GM19099 (cell line): ENCODE results near the gene RDH14.
A peak's percentile ranks its signal among the peaks of the same experiment; 100 is the strongest.

Experiments used
- POLR2A ChIP-seq: IDR thresholded peaks from 3 replicates; pipeline ENCODE4 v1.6.1; 2011; ENCODE audit warnings: low read depth; ENCODE audit not compliant: insufficient read length; ENCODE audit errors: extremely low read depth

RDH14 gene, protein sequence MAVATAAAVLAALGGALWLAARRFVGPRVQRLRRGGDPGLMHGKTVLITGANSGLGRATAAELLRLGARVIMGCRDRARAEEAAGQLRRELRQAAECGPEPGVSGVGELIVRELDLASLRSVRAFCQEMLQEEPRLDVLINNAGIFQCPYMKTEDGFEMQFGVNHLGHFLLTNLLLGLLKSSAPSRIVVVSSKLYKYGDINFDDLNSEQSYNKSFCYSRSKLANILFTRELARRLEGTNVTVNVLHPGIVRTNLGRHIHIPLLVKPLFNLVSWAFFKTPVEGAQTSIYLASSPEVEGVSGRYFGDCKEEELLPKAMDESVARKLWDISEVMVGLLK

DNA sequence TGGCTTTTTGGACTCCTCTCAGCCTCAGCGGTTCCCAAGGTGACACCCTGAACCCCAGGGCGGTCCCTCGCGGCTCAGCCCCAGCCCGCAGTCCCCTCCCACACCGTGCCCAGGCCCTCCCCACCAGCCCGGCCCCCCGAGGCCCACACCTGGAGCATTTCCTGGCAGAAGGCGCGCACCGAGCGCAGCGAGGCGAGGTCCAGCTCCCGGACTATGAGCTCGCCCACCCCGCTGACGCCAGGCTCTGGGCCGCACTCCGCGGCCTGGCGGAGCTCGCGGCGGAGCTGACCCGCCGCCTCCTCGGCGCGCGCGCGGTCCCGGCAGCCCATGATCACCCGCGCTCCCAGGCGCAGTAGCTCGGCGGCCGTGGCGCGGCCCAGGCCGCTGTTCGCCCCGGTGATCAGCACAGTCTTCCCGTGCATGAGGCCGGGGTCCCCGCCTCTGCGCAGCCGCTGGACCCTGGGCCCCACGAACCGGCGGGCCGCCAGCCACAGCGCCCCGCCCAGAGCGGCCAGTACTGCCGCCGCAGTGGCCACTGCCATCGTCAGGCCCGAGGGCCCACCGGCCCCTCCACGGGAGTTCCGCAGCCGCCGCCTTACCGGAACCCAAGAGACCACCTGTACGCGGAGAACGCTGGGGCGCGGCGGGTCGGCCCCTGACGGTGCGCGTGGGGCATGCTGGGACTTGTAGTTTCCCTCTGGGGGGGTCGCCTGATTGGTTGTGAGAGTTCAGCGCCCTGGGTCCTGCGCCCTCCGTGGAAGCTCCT is at the start of gene RDH14:
RDH14 (minus strand) TSS at position 623 of the 766 bp plus-strand sequence; CDS start at position 542, 81 bp downstream.
- TF ChIP-seq POLR2A = peak; percentile 70

DNA sequence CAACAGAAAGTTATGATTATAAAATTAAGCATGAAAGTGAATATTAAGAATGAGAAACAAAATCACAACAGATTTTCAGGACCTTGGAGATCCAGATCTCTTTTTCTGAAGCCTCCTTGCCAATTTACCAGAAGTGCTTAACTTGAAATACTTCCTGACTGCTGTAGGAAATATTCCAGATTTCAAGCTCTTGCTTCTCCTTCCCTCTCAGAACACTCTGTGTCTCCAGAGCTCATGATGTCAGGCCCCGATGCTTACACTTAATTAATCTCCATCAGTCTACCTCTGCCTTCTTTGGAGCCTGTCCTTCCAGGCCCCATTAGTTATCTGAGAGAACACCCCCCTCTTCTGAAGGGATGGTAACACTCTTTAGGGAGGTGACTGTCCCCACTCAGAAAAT is 49.6 kb upstream of the RDH14 start:
- TF ChIP-seq POLR2A = no peak

DNA sequence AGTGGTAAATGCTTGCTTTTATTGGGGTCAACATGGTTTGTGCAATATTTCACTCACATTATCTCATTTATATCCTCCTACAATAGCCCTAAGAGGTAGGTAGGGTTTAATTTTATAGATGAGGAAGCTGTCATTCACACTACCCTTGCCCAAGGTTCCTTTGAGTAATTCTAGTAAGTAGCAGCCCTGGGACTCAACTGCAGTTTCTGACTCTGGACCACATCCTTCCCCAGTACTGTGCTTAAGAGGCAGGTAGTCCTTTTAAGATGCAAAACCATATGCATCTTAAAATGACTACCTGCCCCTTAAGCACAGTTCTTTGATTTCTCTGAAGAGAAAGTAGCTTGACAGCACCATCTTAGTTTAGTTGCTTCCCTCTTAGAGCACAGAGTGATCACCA is 44.7 kb upstream of the RDH14 start:
- TF ChIP-seq POLR2A = no peak

DNA sequence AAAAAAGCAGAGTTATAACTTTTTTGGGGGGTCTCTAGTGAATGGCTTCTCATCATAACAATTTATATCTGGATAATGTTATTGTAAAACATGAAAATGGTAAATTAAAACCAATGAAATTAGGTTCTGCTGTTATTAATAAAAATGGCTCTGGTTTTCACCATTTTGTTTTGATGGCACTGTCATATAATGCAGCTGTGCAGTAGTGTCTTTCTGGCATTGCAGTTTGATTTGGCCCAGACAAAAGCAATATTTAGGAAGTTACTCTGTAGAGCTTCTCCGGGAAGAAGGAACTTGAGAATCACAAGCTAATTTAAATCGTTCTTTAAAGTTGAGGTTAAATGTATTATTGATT is 44.1 kb upstream of the RDH14 start:
- TF ChIP-seq POLR2A = no peak

DNA sequence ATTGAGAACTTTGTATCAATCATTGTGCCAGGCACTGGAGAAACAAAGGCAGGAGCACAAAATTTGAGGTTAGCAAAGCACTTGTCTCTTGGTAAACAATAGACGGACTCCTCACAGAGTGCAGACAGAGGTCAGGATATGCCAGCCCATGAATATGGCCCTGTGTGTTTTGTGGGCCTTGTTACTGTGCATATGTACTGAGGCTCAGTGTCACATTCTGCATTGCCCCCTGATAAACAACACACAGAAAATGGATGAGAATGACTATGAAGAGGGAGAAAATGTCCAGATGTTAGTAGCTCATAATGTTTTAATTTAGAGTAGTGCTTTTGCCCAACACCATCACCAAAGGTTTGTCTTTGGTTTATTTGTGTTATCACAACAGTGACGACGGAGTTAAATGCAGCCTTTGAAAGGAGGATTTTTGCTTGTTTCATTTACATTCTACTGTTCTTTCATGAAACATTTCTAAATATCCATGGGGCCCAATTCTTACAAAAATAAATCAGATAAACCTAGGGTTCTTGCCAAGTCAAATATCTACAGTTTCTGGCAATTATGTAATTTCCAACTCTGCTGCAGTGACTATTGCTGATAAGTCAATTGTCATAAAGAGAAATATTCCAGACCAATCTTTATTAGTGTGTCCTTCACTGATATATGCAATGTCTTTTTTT is 43.5 kb upstream of the RDH14 start:
- no peak for TF ChIP-seq POLR2A

DNA sequence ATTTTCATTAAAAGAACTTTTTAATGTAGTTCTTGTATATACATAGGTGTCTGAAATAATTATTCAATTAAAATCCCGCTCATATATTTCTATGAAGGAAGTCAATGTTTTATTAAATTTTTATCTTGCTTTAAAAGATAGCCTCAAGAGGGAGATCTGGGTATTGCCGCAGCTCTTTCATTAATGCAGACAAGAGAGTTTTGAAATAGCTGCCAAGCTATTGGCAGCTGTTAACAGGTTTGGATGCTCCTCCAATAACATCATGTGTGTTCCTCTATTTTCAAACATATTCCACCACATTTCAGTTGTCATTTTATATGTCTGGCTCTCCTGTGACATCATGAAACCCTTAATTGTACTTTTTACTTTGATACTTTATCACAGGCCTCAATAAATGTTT is 41.8 kb upstream of the RDH14 start:
- TF ChIP-seq POLR2A = no peak

DNA sequence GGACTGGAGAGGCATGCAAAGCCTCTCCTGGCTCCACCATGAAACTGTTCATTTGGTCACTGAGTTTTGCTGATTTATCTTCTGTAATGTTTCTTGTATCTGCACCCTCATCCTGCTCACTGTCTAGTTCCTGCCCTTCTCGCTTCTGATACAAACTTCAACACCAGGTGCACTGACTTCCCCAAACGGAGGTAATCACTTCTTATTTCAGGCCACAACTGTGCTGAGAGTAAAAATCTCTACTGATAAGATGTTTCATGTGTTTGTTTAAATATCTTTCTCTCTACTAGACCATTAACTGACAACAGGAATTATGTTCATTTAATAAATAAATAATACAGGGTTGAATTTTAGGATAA is 39.8 kb upstream of the RDH14 start:
- TF ChIP-seq POLR2A = no peak

DNA sequence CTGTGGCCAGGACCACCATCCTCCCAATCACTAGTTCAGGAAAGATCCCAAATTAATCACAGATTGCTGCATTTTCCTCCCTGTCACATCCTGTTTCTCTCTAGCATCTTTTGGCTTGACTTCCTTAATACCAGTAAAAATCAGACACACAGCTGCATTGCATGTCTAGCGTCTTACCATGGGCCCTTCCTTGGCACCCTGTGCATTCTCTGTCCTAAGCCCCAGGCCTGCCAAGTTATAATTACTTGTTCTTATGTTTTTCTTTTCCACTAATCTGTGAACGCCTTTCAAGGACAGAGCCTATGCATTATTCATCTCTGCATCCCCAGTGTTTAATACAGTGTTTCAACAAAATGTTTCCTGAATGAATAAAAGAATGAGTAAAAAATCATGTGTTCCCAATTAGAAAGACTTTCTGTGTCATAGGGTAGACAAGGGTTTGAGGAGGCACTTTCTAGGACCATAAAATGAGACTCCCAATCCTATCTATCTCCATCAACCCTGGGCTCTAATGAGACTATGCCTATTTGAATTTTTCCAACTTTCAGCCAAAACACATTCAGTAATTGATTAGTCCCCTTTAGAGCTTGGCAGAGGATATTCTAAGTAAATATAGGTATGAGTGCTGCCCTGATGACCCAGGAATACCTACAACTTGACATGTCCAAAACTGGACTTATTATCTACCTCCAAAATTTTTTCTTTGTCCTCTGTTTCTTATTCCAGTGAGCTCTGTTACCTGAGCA is 39.2 kb upstream of the RDH14 start:
- TF ChIP-seq POLR2A = no peak

DNA sequence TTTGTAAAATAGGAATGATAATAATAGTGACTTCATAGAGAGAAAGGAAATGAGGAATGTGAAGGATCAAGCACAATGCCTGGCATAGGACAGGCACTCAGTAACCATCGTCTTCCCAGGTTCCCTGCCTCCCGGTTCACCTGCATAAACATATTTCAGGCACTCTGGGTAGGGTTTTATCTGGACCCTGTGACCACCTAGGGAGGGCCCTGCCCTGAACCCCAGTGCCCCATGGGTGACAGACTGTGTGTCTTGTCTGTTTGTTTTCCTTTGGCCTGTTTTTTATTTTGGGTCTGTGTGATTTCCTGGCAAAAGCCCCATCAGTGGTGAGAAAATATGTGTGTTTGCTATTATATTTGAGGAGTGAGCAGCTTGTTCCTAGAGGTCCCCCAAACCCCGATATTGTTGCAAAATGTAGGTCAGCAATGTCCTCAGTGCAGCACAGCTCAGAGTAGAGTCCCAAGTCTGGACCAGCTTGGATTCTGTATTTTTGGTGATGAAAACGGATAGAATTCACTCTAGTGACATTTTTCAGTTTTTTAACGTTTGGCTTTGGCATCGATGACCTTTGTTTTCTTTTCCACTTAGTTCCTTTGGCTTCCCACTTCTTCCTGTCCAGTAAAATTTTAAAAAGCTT is 38.5 kb upstream of the RDH14 start:
- TF ChIP-seq POLR2A = no peak

DNA sequence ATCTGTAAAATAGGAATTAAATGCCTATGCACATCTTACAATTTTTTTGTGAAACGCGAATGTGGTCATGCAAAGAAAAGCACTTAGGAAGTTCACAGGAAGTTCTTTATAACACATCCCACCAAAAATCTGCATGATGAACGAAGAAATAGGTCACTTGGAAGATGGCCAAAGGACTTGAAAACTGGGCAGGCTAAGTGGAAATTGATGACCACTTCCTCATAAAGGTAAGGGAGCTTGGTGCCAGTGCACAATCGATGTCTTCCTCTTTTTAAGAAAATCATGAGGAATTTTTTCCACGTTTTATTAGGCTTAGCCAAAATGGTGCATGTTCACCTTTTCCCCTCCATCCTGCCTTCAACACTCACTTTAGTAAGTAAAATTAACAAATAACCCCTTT is 37.2 kb upstream of the RDH14 start:
- no peak for TF ChIP-seq POLR2A

DNA sequence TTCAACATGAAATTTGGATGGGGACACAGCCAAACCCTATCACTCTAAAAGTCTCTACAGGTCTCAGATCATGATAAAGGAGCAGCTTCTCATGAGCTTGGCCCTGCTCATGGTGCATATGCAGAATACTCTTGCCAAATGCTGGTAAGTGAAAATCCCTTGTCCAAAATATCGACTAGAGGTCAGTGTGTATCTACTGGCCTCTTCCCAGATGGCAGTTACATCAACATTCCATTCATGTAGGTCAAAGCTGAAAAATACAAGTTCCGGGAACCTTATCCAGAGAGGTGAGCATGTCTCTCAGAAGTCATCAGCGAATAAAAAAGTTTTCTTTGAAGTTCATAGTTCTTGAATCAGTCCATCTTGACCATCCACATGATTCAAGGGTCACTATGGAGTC is 36.5 kb upstream of the RDH14 start:
- no peak for TF ChIP-seq POLR2A

DNA sequence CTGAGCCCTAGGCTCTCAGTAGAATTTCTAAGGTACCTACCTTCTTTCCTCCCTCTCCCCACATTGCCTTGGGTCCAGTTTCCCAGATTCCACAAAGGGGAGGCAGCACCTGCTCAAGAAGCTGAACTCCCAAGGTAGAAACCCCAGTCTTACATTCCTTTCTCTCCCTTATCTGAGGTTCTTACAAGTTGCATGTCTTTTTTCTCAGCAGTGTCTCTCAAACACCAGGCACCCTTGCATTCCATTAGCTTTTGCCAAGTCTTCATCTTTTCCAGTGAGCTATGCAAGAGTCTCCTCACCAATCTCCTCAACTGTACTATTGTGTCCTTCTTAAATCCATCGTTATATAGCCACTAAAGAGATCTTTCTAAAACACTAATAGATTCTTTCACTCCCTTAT is 33.0 kb upstream of the RDH14 start:
- TF ChIP-seq POLR2A = no peak

DNA sequence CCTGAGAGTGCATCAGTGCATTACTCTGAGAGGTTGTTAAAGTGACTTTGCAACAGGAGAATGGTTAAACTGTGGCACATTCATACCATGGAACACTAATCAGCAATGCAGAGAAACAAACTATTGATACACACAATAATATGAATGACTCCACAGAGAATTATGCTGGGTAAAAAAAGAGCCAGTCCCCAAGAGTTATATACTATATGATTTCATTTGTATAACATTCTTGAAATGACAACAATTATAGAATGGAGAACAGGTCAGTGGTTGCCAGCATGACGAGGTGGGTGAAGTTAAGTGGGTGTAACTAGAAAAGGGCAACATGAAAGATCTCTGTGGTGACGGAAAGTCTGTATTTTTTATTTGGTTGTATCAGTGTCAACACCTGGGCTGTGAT is 31.9 kb upstream of the RDH14 start:
- no peak for TF ChIP-seq POLR2A

DNA sequence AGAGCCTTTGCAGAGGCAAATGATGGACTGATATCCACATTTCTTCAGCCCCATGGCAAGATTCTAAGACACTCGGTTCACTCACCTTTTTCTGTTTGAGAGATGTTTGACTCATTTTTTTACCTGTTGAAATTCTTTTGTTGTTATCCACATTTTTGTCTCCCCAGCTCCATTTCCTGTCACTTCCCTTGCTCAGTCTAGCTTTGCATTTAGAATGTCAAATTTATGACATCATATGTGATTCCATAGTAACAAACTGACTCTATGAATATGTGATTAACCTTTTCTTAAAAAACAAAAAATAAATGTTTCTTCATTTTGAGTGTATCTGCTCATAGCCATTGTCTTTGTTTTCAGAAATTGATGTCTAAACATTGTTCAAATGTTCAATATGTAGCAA is 28.9 kb upstream of the RDH14 start, which contains the start of gene NT5C1B:
NT5C1B (minus strand) TSS at position 216 of the 400 bp plus-strand sequence; CDS start at position 115, 101 bp downstream.
- no peak for TF ChIP-seq POLR2A

DNA sequence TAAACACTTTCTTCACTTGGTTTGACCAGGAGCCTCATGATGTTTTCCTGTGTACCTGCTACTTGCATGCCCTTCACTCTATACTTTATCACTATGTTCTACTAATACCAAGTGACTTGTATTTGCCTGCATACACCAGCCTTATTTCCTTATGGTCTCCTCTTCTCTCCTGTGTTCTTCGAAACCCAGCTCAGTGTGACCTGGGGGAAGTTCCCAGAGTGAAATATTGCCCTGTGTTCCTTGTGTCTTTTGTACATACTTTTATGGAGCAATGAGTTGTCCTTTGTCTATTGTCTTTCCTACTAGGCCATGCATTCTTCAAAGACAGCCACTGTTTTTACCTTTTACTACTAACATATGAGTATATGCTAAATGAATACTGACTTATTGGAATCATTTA is 28.3 kb upstream of the RDH14 start:
- no peak for TF ChIP-seq POLR2A
